Lower leg skin (tissue), 3 donors: Measurements from ENCODE around the gene ZFYVE28.

ENCODE experiments used
- CTCF ChIP-seq, 3 donors: fragments of 450-650 bp; IDR thresholded peaks; one replicate each; pipeline ENCODE4 v1.5.1; 2016; ENCODE audit warnings: antibody characterized with exemption in 3 of 3, mild to moderate bottlenecking in 3 of 3, moderate library complexity in 2 of 3
- POLR2A ChIP-seq, 2 donors: fragments of 450-650 bp; IDR thresholded peaks; one replicate each; pipeline ENCODE4 v1.6.1; 2016 to 2017; ENCODE audit warnings: antibody characterized with exemption in 2 of 2, mild to moderate bottlenecking in 1 of 2, moderate library complexity in 1 of 2

- TF ChIP-seq CTCF (IDR thresholded peaks at IDR 0.05) (no peak), POLR2A (IDR thresholded peaks at IDR 0.05) (no peak)
Measured at GRCh38 chr4:2385516-2385915, 32.9 kb downstream of the ZFYVE28 start.
